HEK293T (cell line): ENCODE results near the gene ARHGAP26.
"Not testable (repeated sequence)": the region's sequence is repeated elsewhere in the genome, so short reads cannot be mapped to it uniquely, and the experiment has no call there.

Experiments used
- CTCF ChIA-PET: fragments of 350-600 bp; formaldehyde crosslinking; extraction: SDS; loops from one replicate; lab custom pipeline; 2021; ENCODE audit warnings: antibody characterized with exemption, inconsistent platforms; lab: Yijun Ruan, JAX
- POLR2A ChIA-PET: fragments of 350-600 bp; formaldehyde crosslinking; extraction: SDS; loops from one replicate; lab custom pipeline; 2020; ENCODE audit warnings: antibody characterized with exemption, inconsistent platforms; lab: Yijun Ruan, JAX
- DNase-seq: peaks from one replicate; pipeline ENCODE4 v3.0.0; 2012; ENCODE audit warnings: mixed read lengths; ENCODE audit errors: extremely low spot score
- ARNT ChIP-seq: fragments of 450-650 bp; IDR thresholded peaks from 2 replicates; pipeline ENCODE4 v1.6.1; 2017; ENCODE audit warnings: mild to moderate bottlenecking
- BHLHE40 ChIP-seq: fragments of 450-650 bp; IDR thresholded peaks from 2 replicates; pipeline ENCODE4 v1.6.1; 2016; ENCODE audit warnings: mild to moderate bottlenecking, moderate library complexity, borderline replicate concordance
- CTBP1 ChIP-seq: fragments of 450-650 bp; IDR thresholded peaks from 2 replicates; pipeline ENCODE4 v1.6.1; 2016; ENCODE audit warnings: borderline replicate concordance
- ELF4 ChIP-seq: fragments of 450-650 bp; IDR thresholded peaks from 2 replicates; pipeline ENCODE4 v1.6.1; 2017; ENCODE audit warnings: antibody characterized with exemption
- FOXA1 ChIP-seq: fragments of 450-650 bp; IDR thresholded peaks from 2 replicates; pipeline ENCODE4 v1.6.1; 2016; ENCODE audit warnings: mild to moderate bottlenecking
- FOXK2 ChIP-seq: fragments of 450-650 bp; IDR thresholded peaks from 2 replicates; pipeline ENCODE4 v1.6.1; 2016; ENCODE audit warnings: mild to moderate bottlenecking
- FOXM1 ChIP-seq: fragments of 450-650 bp; IDR thresholded peaks from 2 replicates; pipeline ENCODE4 v1.6.1; 2017; ENCODE audit warnings: mild to moderate bottlenecking, borderline replicate concordance
- HDGF ChIP-seq: fragments of 450-650 bp; IDR thresholded peaks from 2 replicates; pipeline ENCODE4 v1.6.1; 2017; ENCODE audit warnings: antibody characterized with exemption, borderline replicate concordance
- L3MBTL2 ChIP-seq: fragments of 450-650 bp; conservative IDR thresholded peaks from 2 replicates; pipeline ENCODE4 v1.6.1; 2016; ENCODE audit warnings: mild to moderate bottlenecking
- LEF1 ChIP-seq: fragments of 450-650 bp; IDR thresholded peaks from 2 replicates; pipeline ENCODE4 v1.6.1; 2017; ENCODE audit warnings: mild to moderate bottlenecking, borderline replicate concordance
- NFRKB ChIP-seq: fragments of 450-650 bp; IDR thresholded peaks from 2 replicates; pipeline ENCODE4 v1.6.1; 2016; ENCODE audit warnings: mild to moderate bottlenecking, moderate library complexity
- PKNOX1 ChIP-seq: fragments of 450-650 bp; IDR thresholded peaks from 2 replicates; pipeline ENCODE4 v1.6.1; 2016
- SP1 ChIP-seq: fragments of 450-650 bp; IDR thresholded peaks from 2 replicates; pipeline ENCODE4 v1.6.1; 2017
- SUZ12 ChIP-seq: fragments of 450-650 bp; IDR thresholded peaks from 2 replicates; pipeline ENCODE4 v1.6.1; 2016; ENCODE audit warnings: mild to moderate bottlenecking
- TARDBP ChIP-seq: fragments of 450-650 bp; IDR thresholded peaks from 2 replicates; pipeline ENCODE4 v1.6.1; 2016
- ZNF384 ChIP-seq: fragments of 450-650 bp; IDR thresholded peaks from 2 replicates; pipeline ENCODE4 v1.6.1; 2016

Gene ARHGAP26

GRCh38 chr5:143198332-143198731 is 428.2 kb downstream of the ARHGAP26 start:
- ChIA-PET POLR2A (no interaction called here), CTCF (no interaction called here)
- no peak for TF ChIP-seq FOXM1
- no peak for TF ChIP-seq LEF1
- TF ChIP-seq PKNOX1: no peak
- no peak for TF ChIP-seq FOXA1
- TF ChIP-seq ZNF384: no peak
- no peak for TF ChIP-seq FOXK2
- TF ChIP-seq CTBP1: no peak
- TF ChIP-seq SUZ12: no peak
- no peak for TF ChIP-seq TARDBP
- no peak for TF ChIP-seq BHLHE40
- DNase-seq: no peak

- ChIA-PET POLR2A (no interaction called here), CTCF (no interaction called here)
- no peak for TF ChIP-seq FOXM1
- no peak for TF ChIP-seq ARNT
- no peak for TF ChIP-seq L3MBTL2
- TF ChIP-seq BHLHE40: no peak
- TF ChIP-seq TARDBP: no peak
- no peak for TF ChIP-seq ELF4
- TF ChIP-seq FOXA1: no peak
- no peak for TF ChIP-seq FOXK2
- TF ChIP-seq CTBP1: no peak
- TF ChIP-seq ZNF384: no peak
- TF ChIP-seq NFRKB: no peak
- TF ChIP-seq HDGF: no peak
- no peak for TF ChIP-seq SP1
- no peak for TF ChIP-seq SUZ12
- no peak for TF ChIP-seq LEF1
- no peak for TF ChIP-seq PKNOX1
- no peak for DNase-seq
These were observed 429.0 kb downstream of the ARHGAP26 start for GRCh38 chr5:143199161-143199560.

- ChIA-PET CTCF (interaction anchor here (0.6 kb wide), 1 partner anchor 32 kb away, joined by 8 read pairs; no protein-coding TSS in a partner anchor), POLR2A (no interaction called here)
- no peak for DNase-seq
- TF ChIP-seq ELF4 (no peak), FOXK2 (no peak), LEF1 (no peak), PKNOX1 (no peak), ARNT (no peak), SUZ12 (no peak), FOXM1 (no peak), HDGF (no peak), CTBP1 (no peak), ZNF384 (no peak), NFRKB (no peak), FOXA1 (no peak), TARDBP (no peak), SP1 (no peak), L3MBTL2 (no peak), BHLHE40 (no peak)
These were observed 429.7 kb downstream of the ARHGAP26 start for GRCh38 chr5:143199843-143200242.

- no peak for DNase-seq
- CTCF ChIA-PET: no interaction called here
- POLR2A ChIA-PET: no interaction called here
- TF ChIP-seq ARNT: no peak
- no peak for TF ChIP-seq ELF4
- no peak for TF ChIP-seq BHLHE40
- no peak for TF ChIP-seq SUZ12
- TF ChIP-seq CTBP1: no peak
- TF ChIP-seq FOXA1: no peak
- TF ChIP-seq NFRKB: no peak
- no peak for TF ChIP-seq SP1
- no peak for TF ChIP-seq FOXM1
- TF ChIP-seq L3MBTL2: no peak
- no peak for TF ChIP-seq LEF1
- no peak for TF ChIP-seq ZNF384
- no peak for TF ChIP-seq HDGF
- TF ChIP-seq PKNOX1: no peak
- no peak for TF ChIP-seq FOXK2
- TF ChIP-seq TARDBP: no peak
These were observed 430.7 kb downstream of the ARHGAP26 start for GRCh38 chr5:143200781-143201398.

GRCh38 chr5:143201589-143201988 is 431.4 kb downstream of the ARHGAP26 start:
- ChIA-PET POLR2A (no interaction called here), CTCF (no interaction called here)
- TF ChIP-seq BHLHE40 (no peak), FOXA1 (no peak), ARNT (no peak), L3MBTL2 (no peak), ELF4 (no peak), TARDBP (no peak), SUZ12 (no peak), NFRKB (no peak), SP1 (no peak), LEF1 (no peak)
- DNase-seq: no peak

GRCh38 chr5:143203301-143203956 is 433.3 kb downstream of the ARHGAP26 start:
- DNase-seq, CTCF ChIA-PET, POLR2A ChIA-PET: not testable (repeated sequence)
